ENCODE results near the gene TTLL5. TPM values are rescaled to one million over a fixed set of nuclear protein-coding genes. Genes with fewer than 3 reads are reported as not detected.

Gene TTLL5
- total RNA-seq, 1 experiment from 2014 or later: 35.7 TPM

- H4K5ac ChIP-seq (ENCODE audit: insufficient read length, low read depth, low read length): no peak overlapping the region
Observed at GRCh38 chr14:75960231-75960630, 299.2 kb downstream of the TTLL5 start.

More at GRCh38 chr14:75960231-75960630, 299.2 kb downstream of the TTLL5 start:
- H2AFZ ChIP-seq (ENCODE audit: low read length): no peak overlapping the region
- H3K27ac ChIP-seq (ENCODE audit: insufficient read length, low read depth, low read length): no peak overlapping the region
- H2BK5ac ChIP-seq (ENCODE audit: insufficient read length, low read length): no peak overlapping the region
- H3K4me1 ChIP-seq (ENCODE audit: insufficient read depth, low read length): no peaks in the 10 kb centered on the region
- no peak overlapping the region for H4K91ac ChIP-seq (ENCODE audit: insufficient read length, low read depth, low read length)
- Mint-ChIP-seq H3K27ac (no peak overlapping the region), H3K9me3 (no peaks in the 10 kb centered on the region), H3K27me3 (ENCODE audit: low read depth) (no peaks in the 10 kb centered on the region), H3K4me3 (no peak overlapping the region), H3K4me1 (peaks cover 5 to 7% of the 10 kb centered on the region in 2 experiments), H3K36me3 (ENCODE audit: insufficient read depth in 1 of 3, low read depth in 3 of 3) (no peaks in the 10 kb centered on the region)
- H2BK15ac ChIP-seq (ENCODE audit: low read depth, low read length): no peak overlapping the region
- H3K79me2 ChIP-seq (ENCODE audit: insufficient read depth, low read length): no peaks in the 10 kb centered on the region; the same call in 1 of the 2 replicates
- H3K4me2 ChIP-seq (ENCODE audit: insufficient read depth, insufficient read length, low read length): no peak overlapping the region
- H2BK12ac ChIP-seq (ENCODE audit: insufficient read length, low read depth, low read length): no peak overlapping the region
- H3K56ac ChIP-seq (ENCODE audit: insufficient read length, low read depth, low read length): no peak overlapping the region
- no peak overlapping the region for H2BK20ac ChIP-seq (ENCODE audit: low read depth, low read length, poor library complexity, severe bottlenecking)
- no peak overlapping the region for H3T11ph ChIP-seq (ENCODE audit: low read length)
- H3K18ac ChIP-seq (ENCODE audit: insufficient read length, low read depth, low read length): no peak overlapping the region
- H3K14ac ChIP-seq (ENCODE audit: insufficient read depth, low read length): no peak overlapping the region
- H3K79me1 ChIP-seq (ENCODE audit: insufficient read depth, low read depth, low read length, poor library complexity, severe bottlenecking): no peaks in the 10 kb centered on the region
- H3K27me3 ChIP-seq (ENCODE audit: insufficient read depth, low read length): no peaks in the 10 kb centered on the region
- H3K4ac ChIP-seq (ENCODE audit: low read depth, low read length): no peak overlapping the region
- no peak overlapping the region for H2AK5ac ChIP-seq (ENCODE audit: insufficient read length, low read length)
- H3K9me3 ChIP-seq (ENCODE audit: control insufficient read depth, low read depth, low read length): no peaks in the 10 kb centered on the region
- no CpG with 5 or more reads among the region's 6 CpGs for WGBS (ENCODE audit: extremely low coverage, insufficient read length, low lambda C conversion rate)
- no peak overlapping the region for H3K23ac ChIP-seq (ENCODE audit: insufficient read length, low read depth, low read length)
- H3K9ac ChIP-seq (ENCODE audit: extremely low read depth, insufficient read length, low read length): no peak overlapping the region
- no peaks in the 10 kb centered on the region for H4K20me1 ChIP-seq (ENCODE audit: control insufficient read depth, insufficient read depth, insufficient read length)
- DNase-seq: no peak
- no peak overlapping the region for H2BK120ac ChIP-seq (ENCODE audit: low read depth, low read length, poor library complexity, severe bottlenecking)
- no peak overlapping the region for H4K8ac ChIP-seq (replicated peaks; ENCODE audit: insufficient read length, low read depth, low read length)
- TF ChIP-seq CTCF (conservative IDR thresholded peaks at IDR 0.05): no peak
- no peaks in the 10 kb centered on the region for H3K23me2 ChIP-seq (ENCODE audit: insufficient read length, low read depth, low read length, poor library complexity, severe bottlenecking)
